ENCODE measurements around the gene SAMD9. TPM values are rescaled to one million over a fixed set of nuclear protein-coding genes. Genes with fewer than 3 reads are reported as not detected.

SAMD9 gene
- total RNA-seq = 11.5 and 21.1 TPM in 2 replicates

DNA sequence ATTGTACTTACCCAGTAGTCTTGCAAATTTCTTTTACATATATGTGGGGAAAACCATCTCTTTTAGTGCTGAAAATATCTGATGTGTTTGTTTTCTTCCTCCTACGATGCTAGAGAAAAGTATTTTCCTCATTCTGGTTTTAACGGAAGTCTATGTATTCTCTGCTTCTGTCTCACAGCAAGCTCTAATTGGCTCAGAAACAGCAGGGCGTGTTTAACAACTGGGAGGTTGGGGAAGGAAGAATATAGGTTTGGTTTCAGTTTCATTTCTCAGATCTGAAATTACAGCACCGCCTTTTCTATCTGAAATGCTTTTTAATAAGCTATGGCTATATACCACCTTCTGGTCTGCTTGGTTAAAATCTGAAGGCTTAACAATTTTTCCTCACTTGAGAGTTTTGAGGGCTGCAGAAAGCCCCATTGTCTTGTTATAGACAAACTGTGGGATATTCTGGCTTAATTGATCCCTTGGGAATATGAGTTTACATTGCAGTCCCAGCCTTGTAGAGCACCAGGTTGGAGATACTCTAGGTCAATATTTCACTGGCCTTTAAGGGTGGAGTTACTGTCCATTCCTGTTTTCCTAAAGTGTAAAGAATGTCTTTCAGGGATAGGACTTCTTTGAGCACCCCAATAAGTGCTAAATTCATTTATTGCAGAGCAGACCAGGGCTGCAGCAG lies at the start of gene SAMD9:
Gene SAMD9 (minus strand): TSS at position 128 of the 679 bp plus-strand sequence. CDS start 11,882 bp downstream, outside the sequence.

GRCh38 chr7:93148144-93148543 lies 30.4 kb upstream of the SAMD9 start, which contains the start of gene SAMD9L:
Gene SAMD9L (minus strand): TSS chr7:93148385. CDS start chr7:93135971, 12,414 bp downstream.

Other genes starting within 250 kb of the SAMD9 start
- gene SAMD9L, start 30.4 kb upstream of the SAMD9 start, total RNA-seq = 11.5 and 15.4 TPM in 2 replicates
- 0.11 TPM in 1 of 2 replicates, not detected in the other for gene HEPACAM2, start 108.5 kb upstream of the SAMD9 start, total RNA-seq
- 39.1 and 46.5 TPM in 2 replicates for gene VPS50, start 114.4 kb upstream of the SAMD9 start, total RNA-seq

Measured in uterine smooth muscle cell (primary cell).